Stomach (tissue), 9 donors: ENCODE data around the gene SMIM44. TPM values are rescaled to one million over a fixed set of nuclear protein-coding genes. Genes with fewer than 3 reads are reported as not detected.

Source experiments
- DNase-seq, 2 donors: peaks; one replicate each; pipeline versions ENCODE4 v3.0.0 to v3.0.0-alpha.2; 2013 to 2019
- H3K27ac ChIP-seq, 5 donors: fragments of 200-600 bp in 4 of 5; sonication (generic) in 4 of 5; one replicate each; pipeline ENCODE4 v1.5.1; 2013 to 2019; ENCODE audit warnings: mild to moderate bottlenecking in 1 of 5, moderate library complexity in 1 of 5
- H3K27me3 ChIP-seq, 3 donors: fragments of 200-600 bp; sonication (generic); one replicate each; pipeline ENCODE4 v1.5.1; 2017 to 2019; ENCODE audit warnings: mixed run types in 1 of 3
- H3K36me3 ChIP-seq, 4 donors: fragments of 200-600 bp; sonication (generic); 1 replicate in 3 of 4; 2 replicates in 1 of 4; pipeline ENCODE4 v1.5.1; 2016 to 2019
- H3K4me1 ChIP-seq, 4 donors: fragments of 200-600 bp; sonication (generic); one replicate each; pipeline ENCODE4 v1.5.1; 2016 to 2019
- H3K4me3 ChIP-seq, 4 donors: fragments of 200-600 bp; sonication (generic) in 3 of 4; one replicate each; pipeline ENCODE4 v1.5.1; 2016 to 2019; ENCODE audit warnings: mild to moderate bottlenecking in 1 of 4
- H3K9me3 ChIP-seq, 4 donors: fragments of 200-600 bp; sonication (generic); one replicate each; pipeline ENCODE4 v1.5.1; 2016 to 2019
- EP300 ChIP-seq: sonication (generic); formaldehyde crosslinking; IDR thresholded peaks from one replicate; pipeline ENCODE4 v1.6.1; 2017; ENCODE audit warnings: antibody characterized with exemption
- POLR2A ChIP-seq, 4 donors: fragments of 450-650 bp; IDR thresholded peaks; one replicate each; pipeline ENCODE4 v1.6.1; 2016; ENCODE audit warnings: antibody characterized with exemption in 4 of 4, control low read depth in 2 of 4, mild to moderate bottlenecking in 1 of 4, moderate library complexity in 1 of 4
- POLR2AphosphoS5 ChIP-seq, 3 donors: sonication (generic); formaldehyde crosslinking; IDR thresholded peaks; one replicate each; pipeline ENCODE4 v1.6.1; 2016; ENCODE audit warnings: antibody characterized with exemption in 3 of 3
- WGBS, 5 donors: extraction: QIAGEN DNeasy Blood & Tissue Kit in 3 of 5; methylation state at CpG; one replicate each; pipeline versions ENCODE4 v1.1.5 to v1.1.7; 2013 to 2018; 5-methylcytosine and 5-hydroxymethylcytosine counted together
- intact Hi-C: fragments of 100-400 bp; cut with DNase I; formaldehyde crosslinking; loops from one replicate; pipeline ENCODE4 v1.15.1; 2023; ENCODE audit warnings: low total_unique reads
- polyA plus RNA-seq, 3 donors: library from polyadenylated mRNA; stranded (reverse); fragments of 200-250 nt; gene quantifications; one replicate each; pipeline ENCODE4 v1.2.3, GENCODE V29; 2013
- total RNA-seq, 5 donors: library from RNA; depleted of rRNA; stranded (reverse); fragments of >200 nt; gene quantifications; one replicate each; pipeline versions ENCODE4 v1.1.0 to v1.2.3, GENCODE V29; 2014 to 2016
- TF ChIP-seq, protein P1 (sequence below), 7 experiments: fragments of 450-650 bp in 4 of 7; fragments of 200-600 bp in 3 of 7; sonication (generic) in 3 of 7; IDR thresholded peaks; one replicate each; pipeline ENCODE4 v1.5.1; 2016 to 2019; ENCODE audit warnings: antibody characterized with exemption in 7 of 7, control low read depth in 2 of 7, mild to moderate bottlenecking in 1 of 7
- donor health status: healthy with polysubstance abuse.
- donor health status: Bipolar disorder and iron deficiency.
- donor health status: healthy.

The SMIM44 gene
- total and polyA plus RNA-seq, 8 donors, result 2.7 TPM; not detected in 7

DNA sequence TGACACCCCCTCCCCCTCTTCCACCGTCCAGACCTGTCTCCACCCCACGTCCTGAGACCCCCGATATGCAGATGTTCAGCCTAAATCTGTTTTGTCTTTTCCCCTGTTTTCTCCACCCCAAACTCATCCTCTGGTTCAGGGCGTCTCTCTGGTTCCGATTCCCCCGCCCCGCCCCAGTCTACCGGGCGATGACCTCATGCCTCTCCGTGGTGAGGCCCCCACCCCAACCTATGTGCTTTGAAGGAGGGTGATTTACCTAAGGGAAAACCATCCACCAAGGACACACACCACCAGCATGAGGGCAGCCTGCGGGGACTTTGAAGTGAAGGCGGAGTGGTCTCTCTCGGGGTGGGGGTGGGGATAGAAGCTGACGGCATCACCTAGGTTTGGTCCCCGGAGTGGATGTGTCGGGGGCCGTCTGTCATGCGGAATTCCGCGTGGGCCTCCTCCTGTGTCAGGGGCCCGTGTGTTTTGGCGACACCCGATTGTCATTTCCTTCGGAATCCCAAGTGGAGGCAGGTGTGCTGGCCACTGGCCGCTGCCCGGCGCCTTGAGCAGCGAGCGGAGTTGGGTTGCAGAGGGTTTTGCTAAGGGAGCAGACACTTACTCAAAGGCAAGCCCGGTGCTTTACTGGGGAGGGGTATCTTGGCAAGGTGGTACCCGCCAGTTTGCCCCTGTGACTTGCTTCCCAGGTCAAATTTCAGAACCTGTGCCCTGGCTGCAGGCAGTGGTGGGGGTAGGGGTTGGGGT, 24.3 kb upstream of the SMIM44 start:
- Histone ChIP-seq H3K9me3 (no peaks in the 10 kb centered on the region), H3K36me3 (peaks cover 8 to 37% (median 28%) of the 10 kb centered on the region in 4 donors), H3K4me3 (peak overlapping the region; percentile 88 to 100 (median 98)), H3K4me1 (peaks cover 22 to 65% (median 61%) of the 10 kb centered on the region in 4 donors), H3K27ac (peak overlapping the region; percentile 25 to 95 (median 92)), H3K27me3 (no peaks in the 10 kb centered on the region)
- intact Hi-C loops, result no loop called here
- 10 to 21% (median 18%) methylated on average over 12 to 31 of the region's 31 CpGs for WGBS, 5 donors
- TF ChIP-seq POLR2AphosphoS5 (IDR thresholded peaks at IDR 0.05), result no peak
- TF ChIP-seq, protein P1, sequence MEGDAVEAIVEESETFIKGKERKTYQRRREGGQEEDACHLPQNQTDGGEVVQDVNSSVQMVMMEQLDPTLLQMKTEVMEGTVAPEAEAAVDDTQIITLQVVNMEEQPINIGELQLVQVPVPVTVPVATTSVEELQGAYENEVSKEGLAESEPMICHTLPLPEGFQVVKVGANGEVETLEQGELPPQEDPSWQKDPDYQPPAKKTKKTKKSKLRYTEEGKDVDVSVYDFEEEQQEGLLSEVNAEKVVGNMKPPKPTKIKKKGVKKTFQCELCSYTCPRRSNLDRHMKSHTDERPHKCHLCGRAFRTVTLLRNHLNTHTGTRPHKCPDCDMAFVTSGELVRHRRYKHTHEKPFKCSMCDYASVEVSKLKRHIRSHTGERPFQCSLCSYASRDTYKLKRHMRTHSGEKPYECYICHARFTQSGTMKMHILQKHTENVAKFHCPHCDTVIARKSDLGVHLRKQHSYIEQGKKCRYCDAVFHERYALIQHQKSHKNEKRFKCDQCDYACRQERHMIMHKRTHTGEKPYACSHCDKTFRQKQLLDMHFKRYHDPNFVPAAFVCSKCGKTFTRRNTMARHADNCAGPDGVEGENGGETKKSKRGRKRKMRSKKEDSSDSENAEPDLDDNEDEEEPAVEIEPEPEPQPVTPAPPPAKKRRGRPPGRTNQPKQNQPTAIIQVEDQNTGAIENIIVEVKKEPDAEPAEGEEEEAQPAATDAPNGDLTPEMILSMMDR (IDR thresholded peaks at IDR 0.05), result no peak
- no peak for TF ChIP-seq EP300
- no peak for TF ChIP-seq POLR2A (IDR thresholded peaks at IDR 0.05)
- peak; percentile 35 to 82 for DNase-seq

GRCh38 chr19:3506384-3507340, 23.4 kb upstream of the SMIM44 start:
- Histone ChIP-seq H3K27ac (peak overlapping the region; percentile 90 to 95 (median 92)), H3K9me3 (no peaks in the 10 kb centered on the region), H3K4me3 (peak overlapping the region; percentile 88 to 100 (median 98)), H3K4me1 (peaks cover 22 to 57% (median 52%) of the 10 kb centered on the region in 4 donors), H3K27me3 (no peaks in the 10 kb centered on the region), H3K36me3 (peaks cover 8 to 30% (median 26%) of the 10 kb centered on the region in 4 donors)
- TF ChIP-seq EP300, result no peak
- no peak for TF ChIP-seq POLR2A (IDR thresholded peaks at IDR 0.05)
- TF ChIP-seq, protein P1 (IDR thresholded peaks at IDR 0.05), result no peak
- no peak for TF ChIP-seq POLR2AphosphoS5 (IDR thresholded peaks at IDR 0.05)
- intact Hi-C loops, result no loop called here
- peak; percentile 30 to 70 for DNase-seq
- 0 to 1% (median 0%) methylated on average over 29 to 68 of the region's 69 CpGs for WGBS, 5 donors

GRCh38 chr19:3505598-3506383, 22.6 kb upstream of the SMIM44 start, which contains the start of gene FZR1:
TSS of gene FZR1 (plus strand) at chr19:3506311. CDS start at chr19:3522990, 16,679 bp downstream.
- Histone ChIP-seq H3K27me3 (no peaks in the 10 kb centered on the region), H3K27ac (peak within 1 kb of the TSS; percentile 90 to 95 (median 92)), H3K4me1 (peaks cover 19 to 53% (median 48%) of the 10 kb centered on the region in 4 donors), H3K36me3 (peaks cover 8 to 22% (median 21%) of the 10 kb centered on the region in 4 donors), H3K9me3 (no peaks in the 10 kb centered on the region), H3K4me3 (peak within 1 kb of the TSS; percentile 88 to 100 (median 98))
- peak; percentile 66 to 94 (median 70) for TF ChIP-seq POLR2AphosphoS5 (IDR thresholded peaks at IDR 0.05)
- TF ChIP-seq EP300, result no peak
- peak in 1 of 4 donors; percentile 27 for TF ChIP-seq POLR2A (IDR thresholded peaks at IDR 0.05)
- TF ChIP-seq, protein P1 (IDR thresholded peaks at IDR 0.05), result peak in 1 of 7 experiments; percentile 2
- WGBS, 5 donors, result 1 to 2% (median 1%) methylated on average over 38 to 79 of the region's 79 CpGs
- intact Hi-C loops, result no loop called here
- DNase-seq, result peak; percentile 100
